Neural cell (in vitro differentiated cells): Measurements from ENCODE around the gene CPNE2. TPM values are rescaled to one million over a fixed set of nuclear protein-coding genes. Genes with fewer than 3 reads are reported as not detected.
"Not testable (repeated sequence)": the region's sequence is repeated elsewhere in the genome, so short reads cannot be mapped to it uniquely, and the experiment has no call there.

Experiments used
- H2AFZ ChIP-seq: fragments of 200-600, 300-800 bp; sonication (generic), shearing (Covaris generic); 2 replicates; pipeline ENCODE4 v1.6.0; 2014; ENCODE audit warnings: low read depth, mild to moderate bottlenecking, antibody characterized with exemption, low read length, moderate library complexity
- H3F3A ChIP-seq: fragments of 200-600 bp; shearing (Covaris generic); 2 replicates; pipeline ENCODE4 v1.6.1; 2016; ENCODE audit warnings: mild to moderate bottlenecking, moderate library complexity, mixed read lengths, antibody characterized with exemption, low read length; ENCODE audit not compliant: insufficient read depth, poor library complexity, severe bottlenecking
- H3K27ac ChIP-seq: fragments of 200-600, 300-800 bp; sonication (generic), shearing (Covaris generic); 2 replicates; pipeline ENCODE4 v1.5.1; 2014; ENCODE audit warnings: mild to moderate bottlenecking, low read length, moderate library complexity
- H3K27me3 ChIP-seq: fragments of 300-800, 200-600 bp; sonication (generic), shearing (Covaris generic); 2 replicates; pipeline ENCODE4 v1.6.0; 2014; ENCODE audit warnings: mild to moderate bottlenecking, low read depth, low read length, moderate library complexity; ENCODE audit not compliant: insufficient read depth
- H3K36me3 ChIP-seq: fragments of 300-800, 200-600 bp; sonication (generic), shearing (Covaris generic); 2 replicates; pipeline ENCODE4 v1.5.1; 2014; ENCODE audit warnings: mild to moderate bottlenecking, antibody characterized with exemption, low read length, moderate library complexity; ENCODE audit not compliant: insufficient read depth
- H3K4me2 ChIP-seq: fragments of 300-800, 200-600 bp; sonication (generic), shearing (Covaris generic); 2 replicates; pipeline ENCODE4 v1.6.0; 2014; ENCODE audit warnings: mild to moderate bottlenecking, low read length
- H3K4me3 ChIP-seq: fragments of 300-800, 200-600 bp; sonication (generic), shearing (Covaris generic); 2 replicates; pipeline ENCODE4 v1.5.1; 2014; ENCODE audit warnings: mild to moderate bottlenecking, low read length, moderate library complexity
- H3K79me2 ChIP-seq: fragments of 200-600 bp; shearing (Covaris generic); replicated peaks from 2 replicates; pipeline ENCODE4 v1.6.0; 2014; ENCODE audit warnings: mild to moderate bottlenecking, low read length, moderate library complexity; ENCODE audit not compliant: insufficient read depth
- H3K9ac ChIP-seq: fragments of 300-800, 200-600 bp; sonication (generic), shearing (Covaris generic); 2 replicates; pipeline ENCODE4 v1.6.1; 2016; ENCODE audit warnings: mild to moderate bottlenecking, low read length, mixed read lengths
- H3K9me2 ChIP-seq: fragments of 200-600 bp; shearing (Covaris generic); 2 replicates; pipeline ENCODE4 v1.6.1; 2016; ENCODE audit warnings: mild to moderate bottlenecking, low read length, mixed read lengths; ENCODE audit not compliant: insufficient read depth
- H3K9me3 ChIP-seq: fragments of 200-600, 300-800 bp; sonication (generic), shearing (Covaris generic); 2 replicates; pipeline ENCODE4 v1.6.1; 2016; ENCODE audit warnings: mild to moderate bottlenecking, mixed run types, low read length, moderate library complexity, mixed read lengths
- H4K20me1 ChIP-seq: fragments of 200-600 bp; shearing (Covaris generic); 2 replicates; pipeline ENCODE4 v1.6.1; 2016; ENCODE audit warnings: mild to moderate bottlenecking, mixed run types; ENCODE audit not compliant: insufficient read depth
- EP300 ChIP-seq: fragments of 450-650 bp; conservative IDR thresholded peaks from 2 replicates; pipeline ENCODE4 v1.6.1; 2014; ENCODE audit warnings: antibody characterized with exemption, mild to moderate bottlenecking, moderate library complexity; ENCODE audit not compliant: poor library complexity, severe bottlenecking
- EZH2 ChIP-seq: fragments of 200-600, 300-800 bp; shearing (Covaris generic), sonication (generic); IDR thresholded peaks from 2 replicates; pipeline ENCODE4 v1.6.1; 2014; ENCODE audit warnings: antibody characterized with exemption, low read length, borderline replicate concordance, mild to moderate bottlenecking; ENCODE audit not compliant: insufficient read depth, poor library complexity, severe bottlenecking
- MXI1 ChIP-seq: fragments of 450-650 bp; conservative IDR thresholded peaks from 2 replicates; pipeline ENCODE4 v1.6.1; 2014; ENCODE audit warnings: antibody characterized with exemption, mild to moderate bottlenecking; ENCODE audit not compliant: poor library complexity, severe bottlenecking
- POLR2AphosphoS5 ChIP-seq: IDR thresholded peaks from 2 replicates; pipeline ENCODE4 v1.6.1; 2012
- RAD21 ChIP-seq: fragments of 450-650 bp; conservative IDR thresholded peaks from 2 replicates; pipeline ENCODE4 v1.6.1; 2014; ENCODE audit warnings: antibody characterized with exemption, mild to moderate bottlenecking, moderate library complexity
- SMC3 ChIP-seq: fragments of 450-650 bp; conservative IDR thresholded peaks from 2 replicates; pipeline ENCODE4 v1.6.1; 2014; ENCODE audit warnings: antibody characterized with exemption, mild to moderate bottlenecking, moderate library complexity; ENCODE audit not compliant: poor library complexity
- TAF1 ChIP-seq: IDR thresholded peaks from 2 replicates; pipeline ENCODE4 v1.6.1; 2012; ENCODE audit warnings: low read depth
- polyA plus RNA-seq: library from polyadenylated mRNA; depleted of rRNA; stranded (reverse); fragments of >200 nt; gene quantifications from 2 replicates; pipeline ENCODE4 v1.2.3, GENCODE V29; 2014
- TF ChIP-seq, protein P1 (sequence below): fragments of 450-650 bp; IDR thresholded peaks from 2 replicates; pipeline ENCODE4 v1.5.1; 2014; ENCODE audit warnings: antibody characterized with exemption, mild to moderate bottlenecking, moderate library complexity; ENCODE audit not compliant: poor library complexity, severe bottlenecking
- TF ChIP-seq, protein P2 (sequence below): IDR thresholded peaks from 2 replicates; pipeline ENCODE4 v1.6.1; 2012; ENCODE audit warnings: borderline replicate concordance

The CPNE2 gene
- polyA plus RNA-seq, 1 donor from 2014 or later, result 18.6 TPM

DNA sequence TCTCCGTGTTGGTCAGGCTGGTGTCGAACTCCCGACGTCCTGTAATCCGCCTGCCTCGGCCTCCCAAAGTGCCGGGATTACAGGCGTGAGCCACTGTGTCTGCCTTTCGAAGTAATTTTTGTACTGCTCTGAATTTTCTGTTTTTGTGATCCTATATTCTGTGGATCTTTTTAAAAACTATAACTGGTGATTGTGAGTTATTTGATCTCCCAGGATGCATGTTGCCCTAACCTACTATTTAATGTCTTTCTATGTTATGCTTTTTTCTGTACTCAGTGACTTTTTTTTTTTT is 96.3 kb downstream of the CPNE2 start:
- Histone ChIP-seq H3K36me3 (no peaks in the 10 kb centered on the region), H2AFZ (no peak overlapping the region), H3K9me2 (no peaks in the 10 kb centered on the region), H3K79me2 (peaks cover 88% of the 10 kb centered on the region), H3F3A (no peaks in the 10 kb centered on the region), H3K27ac (no peak overlapping the region), H3K4me3 (peak overlapping the region; percentile 88), H3K27me3 (no peaks in the 10 kb centered on the region), H3K9me3 (no peaks in the 10 kb centered on the region), H4K20me1 (no peaks in the 10 kb centered on the region), H3K9ac (no peak overlapping the region), H3K4me2 (no peak overlapping the region)
- TF ChIP-seq, protein P1, sequence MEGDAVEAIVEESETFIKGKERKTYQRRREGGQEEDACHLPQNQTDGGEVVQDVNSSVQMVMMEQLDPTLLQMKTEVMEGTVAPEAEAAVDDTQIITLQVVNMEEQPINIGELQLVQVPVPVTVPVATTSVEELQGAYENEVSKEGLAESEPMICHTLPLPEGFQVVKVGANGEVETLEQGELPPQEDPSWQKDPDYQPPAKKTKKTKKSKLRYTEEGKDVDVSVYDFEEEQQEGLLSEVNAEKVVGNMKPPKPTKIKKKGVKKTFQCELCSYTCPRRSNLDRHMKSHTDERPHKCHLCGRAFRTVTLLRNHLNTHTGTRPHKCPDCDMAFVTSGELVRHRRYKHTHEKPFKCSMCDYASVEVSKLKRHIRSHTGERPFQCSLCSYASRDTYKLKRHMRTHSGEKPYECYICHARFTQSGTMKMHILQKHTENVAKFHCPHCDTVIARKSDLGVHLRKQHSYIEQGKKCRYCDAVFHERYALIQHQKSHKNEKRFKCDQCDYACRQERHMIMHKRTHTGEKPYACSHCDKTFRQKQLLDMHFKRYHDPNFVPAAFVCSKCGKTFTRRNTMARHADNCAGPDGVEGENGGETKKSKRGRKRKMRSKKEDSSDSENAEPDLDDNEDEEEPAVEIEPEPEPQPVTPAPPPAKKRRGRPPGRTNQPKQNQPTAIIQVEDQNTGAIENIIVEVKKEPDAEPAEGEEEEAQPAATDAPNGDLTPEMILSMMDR, result no peak
- TF ChIP-seq, protein P2, sequence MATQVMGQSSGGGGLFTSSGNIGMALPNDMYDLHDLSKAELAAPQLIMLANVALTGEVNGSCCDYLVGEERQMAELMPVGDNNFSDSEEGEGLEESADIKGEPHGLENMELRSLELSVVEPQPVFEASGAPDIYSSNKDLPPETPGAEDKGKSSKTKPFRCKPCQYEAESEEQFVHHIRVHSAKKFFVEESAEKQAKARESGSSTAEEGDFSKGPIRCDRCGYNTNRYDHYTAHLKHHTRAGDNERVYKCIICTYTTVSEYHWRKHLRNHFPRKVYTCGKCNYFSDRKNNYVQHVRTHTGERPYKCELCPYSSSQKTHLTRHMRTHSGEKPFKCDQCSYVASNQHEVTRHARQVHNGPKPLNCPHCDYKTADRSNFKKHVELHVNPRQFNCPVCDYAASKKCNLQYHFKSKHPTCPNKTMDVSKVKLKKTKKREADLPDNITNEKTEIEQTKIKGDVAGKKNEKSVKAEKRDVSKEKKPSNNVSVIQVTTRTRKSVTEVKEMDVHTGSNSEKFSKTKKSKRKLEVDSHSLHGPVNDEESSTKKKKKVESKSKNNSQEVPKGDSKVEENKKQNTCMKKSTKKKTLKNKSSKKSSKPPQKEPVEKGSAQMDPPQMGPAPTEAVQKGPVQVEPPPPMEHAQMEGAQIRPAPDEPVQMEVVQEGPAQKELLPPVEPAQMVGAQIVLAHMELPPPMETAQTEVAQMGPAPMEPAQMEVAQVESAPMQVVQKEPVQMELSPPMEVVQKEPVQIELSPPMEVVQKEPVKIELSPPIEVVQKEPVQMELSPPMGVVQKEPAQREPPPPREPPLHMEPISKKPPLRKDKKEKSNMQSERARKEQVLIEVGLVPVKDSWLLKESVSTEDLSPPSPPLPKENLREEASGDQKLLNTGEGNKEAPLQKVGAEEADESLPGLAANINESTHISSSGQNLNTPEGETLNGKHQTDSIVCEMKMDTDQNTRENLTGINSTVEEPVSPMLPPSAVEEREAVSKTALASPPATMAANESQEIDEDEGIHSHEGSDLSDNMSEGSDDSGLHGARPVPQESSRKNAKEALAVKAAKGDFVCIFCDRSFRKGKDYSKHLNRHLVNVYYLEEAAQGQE, result no peak
- TF ChIP-seq EZH2, result no peak

DNA sequence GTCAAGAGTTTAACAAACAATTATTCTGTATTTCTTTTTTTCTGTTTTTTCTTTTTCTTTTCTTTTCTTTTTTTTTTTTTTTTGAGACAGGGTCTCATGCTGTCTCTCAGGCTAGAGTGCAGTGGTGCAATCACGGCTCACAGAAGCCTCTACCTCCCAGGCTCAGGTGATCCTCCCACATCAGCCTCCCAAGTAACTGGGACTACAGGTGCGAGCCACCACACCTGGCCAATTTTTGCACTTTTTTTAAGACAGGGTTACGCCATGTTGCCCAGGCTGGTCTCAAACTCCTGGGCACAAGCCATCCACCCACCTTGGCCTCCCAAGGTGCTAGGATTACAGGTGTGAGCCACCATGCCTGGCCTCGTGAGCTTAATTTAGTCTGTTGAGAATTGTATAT is 97.1 kb downstream of the CPNE2 start:
- not testable (repeated sequence) for H3F3A ChIP-seq, H3K9me3 ChIP-seq, H3K9me2 ChIP-seq, H3K4me2 ChIP-seq, H3K36me3 ChIP-seq, H3K9ac ChIP-seq, H2AFZ ChIP-seq, H3K4me3 ChIP-seq, H4K20me1 ChIP-seq, H3K27ac ChIP-seq, H3K27me3 ChIP-seq
- H3K79me2 ChIP-seq, result peaks cover 88% of the 10 kb centered on the region

DNA sequence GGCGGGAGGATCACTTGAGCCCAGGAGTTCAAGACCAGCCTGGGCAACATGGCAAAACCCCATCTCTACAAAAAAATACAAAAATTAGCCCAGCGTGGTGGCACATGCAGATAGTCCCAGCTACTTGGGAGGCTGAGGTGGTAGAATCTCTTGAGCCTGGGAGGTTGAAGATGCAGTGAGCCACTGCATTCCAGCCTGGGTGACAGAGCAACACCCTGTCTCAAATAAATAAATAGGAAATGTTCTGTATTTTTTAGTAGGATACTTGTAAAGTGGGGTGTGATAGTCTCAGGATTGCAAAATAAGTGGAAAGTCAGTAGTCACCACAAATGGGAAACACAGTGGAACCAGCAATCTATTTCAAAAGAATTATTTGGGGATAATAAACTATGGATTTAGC is 97.8 kb downstream of the CPNE2 start:
- Histone ChIP-seq H3K36me3 (no peaks in the 10 kb centered on the region), H3K4me2 (no peak overlapping the region), H2AFZ (no peak overlapping the region), H3F3A (no peaks in the 10 kb centered on the region), H3K27me3 (no peaks in the 10 kb centered on the region), H3K4me3 (no peak overlapping the region), H3K9ac (no peak overlapping the region), H3K9me2 (no peaks in the 10 kb centered on the region), H3K27ac (no peak overlapping the region), H4K20me1 (no peaks in the 10 kb centered on the region), H3K9me3 (no peaks in the 10 kb centered on the region), H3K79me2 (peaks cover 88% of the 10 kb centered on the region)
- TF ChIP-seq, protein P2, result no peak
- TF ChIP-seq SMC3 (no peak), TAF1 (no peak), RAD21 (no peak), EZH2 (no peak), POLR2AphosphoS5 (no peak), MXI1 (no peak), EP300 (no peak)
- TF ChIP-seq, protein P1, result no peak
